Osteocyte (in vitro differentiated cells): ENCODE measurements around the gene CAMK2B. TPM values are rescaled to one million over a fixed set of nuclear protein-coding genes. Genes with fewer than 3 reads are reported as not detected.

Experiments used
- DNase-seq: peaks from one replicate; pipeline ENCODE4 v3.0.0; 2021; ENCODE audit warnings: mixed read lengths; ENCODE audit not compliant: unreplicated experiment; ENCODE audit errors: extremely low spot score
- H3K27ac Mint-ChIP-seq: one replicate; pipeline ENCODE4 v1.8.0; 2021; ENCODE audit warnings: mild to moderate bottlenecking, mixed read lengths; ENCODE audit not compliant: unreplicated experiment
- H3K27me3 Mint-ChIP-seq: one replicate; pipeline ENCODE4 v1.8.0; 2021; ENCODE audit warnings: mixed read lengths; ENCODE audit not compliant: unreplicated experiment
- H3K36me3 Mint-ChIP-seq: one replicate; pipeline ENCODE4 v1.8.0; 2021; ENCODE audit warnings: mixed read lengths; ENCODE audit not compliant: unreplicated experiment
- H3K4me1 Mint-ChIP-seq: one replicate; pipeline ENCODE4 v1.8.0; 2021; ENCODE audit warnings: mixed read lengths; ENCODE audit not compliant: unreplicated experiment
- H3K4me3 Mint-ChIP-seq: one replicate; pipeline ENCODE4 v1.8.0; 2021; ENCODE audit warnings: mild to moderate bottlenecking, moderate library complexity, mixed read lengths; ENCODE audit not compliant: unreplicated experiment
- H3K9me3 Mint-ChIP-seq: one replicate; pipeline ENCODE4 v1.8.0; 2021; ENCODE audit warnings: mixed read lengths; ENCODE audit not compliant: unreplicated experiment
- CTCF ChIP-seq: fragments of 200-600 bp; sonication (generic); IDR thresholded peaks from 2 replicates; pipeline ENCODE4 v1.5.0; 2021; ENCODE audit warnings: antibody characterized with exemption, mild to moderate bottlenecking, moderate library complexity
- total RNA-seq: library from RNA; stranded (reverse); gene quantifications from 2 replicates; pipeline ENCODE4 v1.2.1, GENCODE V29; 2021

Gene CAMK2B
- total RNA-seq, 1 donor from 2014 or later, result not detected

GRCh38 chr7:44307301-44307900 lies 18.0 kb downstream of the CAMK2B start:
- DNase-seq, result peak; percentile 77
- Mint-ChIP-seq H3K27ac (no peak overlapping the region), H3K27me3 (peaks cover 31% of the 10 kb centered on the region), H3K4me3 (no peak overlapping the region), H3K9me3 (peaks cover 4% of the 10 kb centered on the region), H3K36me3 (no peaks in the 10 kb centered on the region), H3K4me1 (peaks cover 3% of the 10 kb centered on the region)
- peak; percentile 34 for TF ChIP-seq CTCF

- DNase-seq, result no peak
- no peak overlapping the region for H3K4me3 Mint-ChIP-seq
- H3K27ac Mint-ChIP-seq, result no peak overlapping the region
- no peak for TF ChIP-seq CTCF
- H3K27me3 Mint-ChIP-seq, result peaks cover 36% of the 10 kb centered on the region
- H3K4me1 Mint-ChIP-seq, result peaks cover 3% of the 10 kb centered on the region
- peaks cover 9% of the 10 kb centered on the region for H3K9me3 Mint-ChIP-seq
- no peaks in the 10 kb centered on the region for H3K36me3 Mint-ChIP-seq
Measured at GRCh38 chr7:44306606-44307005, 18.8 kb downstream of the CAMK2B start.

GRCh38 chr7:44305564-44306507 lies 19.6 kb downstream of the CAMK2B start:
- Mint-ChIP-seq H3K4me1 (peaks cover 3% of the 10 kb centered on the region), H3K27me3 (peaks cover 38% of the 10 kb centered on the region), H3K36me3 (no peaks in the 10 kb centered on the region), H3K27ac (no peak overlapping the region), H3K4me3 (no peak overlapping the region), H3K9me3 (peaks cover 9% of the 10 kb centered on the region)
- TF ChIP-seq CTCF, result no peak
- no peak for DNase-seq

- no peaks in the 10 kb centered on the region for H3K4me1 Mint-ChIP-seq
- peaks cover 91% of the 10 kb centered on the region for H3K27me3 Mint-ChIP-seq
- H3K9me3 Mint-ChIP-seq, result no peaks in the 10 kb centered on the region
- H3K27ac Mint-ChIP-seq, result no peak overlapping the region
- no peak overlapping the region for H3K4me3 Mint-ChIP-seq
- no peaks in the 10 kb centered on the region for H3K36me3 Mint-ChIP-seq
- TF ChIP-seq CTCF, result no peak
- DNase-seq, result no peak
Measured at GRCh38 chr7:44294325-44295069, 30.9 kb downstream of the CAMK2B start.
